SW480 (cell line): Measurements from ENCODE around the gene FGGY.
"Not testable (repeated sequence)": the region's sequence is repeated elsewhere in the genome, so short reads cannot be mapped to it uniquely, and the experiment has no call there.

ENCODE experiments used
- DNase-seq: peaks from one replicate; pipeline ENCODE4 v3.0.0-alpha.2; 2016; ENCODE audit warnings: low spot score

FGGY gene

GRCh38 chr1:59640851-59641250 is 344.0 kb downstream of the FGGY start:
- DNase-seq = no peak

- no peak for DNase-seq
Measured at GRCh38 chr1:59641836-59642235, 344.9 kb downstream of the FGGY start.

GRCh38 chr1:59643526-59643925 is 346.6 kb downstream of the FGGY start:
- DNase-seq = no peak

GRCh38 chr1:59645893-59646292 is 349.0 kb downstream of the FGGY start:
- DNase-seq = no peak

- DNase-seq = not testable (repeated sequence)
Measured at GRCh38 chr1:59653142-59653958, 356.5 kb downstream of the FGGY start.

GRCh38 chr1:59653968-59654367 is 357.1 kb downstream of the FGGY start:
- DNase-seq = no peak

- DNase-seq = no peak
Measured at GRCh38 chr1:59657873-59658465, 361.1 kb downstream of the FGGY start.

GRCh38 chr1:59664166-59664565 is 367.3 kb downstream of the FGGY start:
- DNase-seq = no peak

GRCh38 chr1:59666106-59666505 is 369.2 kb downstream of the FGGY start:
- DNase-seq = no peak

GRCh38 chr1:59667020-59667419 is 370.1 kb downstream of the FGGY start:
- DNase-seq = no peak

GRCh38 chr1:59669752-59670312 is 372.9 kb downstream of the FGGY start:
- DNase-seq = peak; percentile 33

GRCh38 chr1:59670662-59671061 is 373.8 kb downstream of the FGGY start:
- no peak for DNase-seq

GRCh38 chr1:59671066-59671952 is 374.4 kb downstream of the FGGY start:
- no peak for DNase-seq

GRCh38 chr1:59671953-59672305 is 375.0 kb downstream of the FGGY start:
- no peak for DNase-seq

- DNase-seq = peak; percentile 56
Measured at GRCh38 chr1:59672851-59673572, 376.1 kb downstream of the FGGY start.

- DNase-seq = peak; percentile 82
Measured at GRCh38 chr1:59673573-59674450, 376.9 kb downstream of the FGGY start.

- DNase-seq = no peak
Measured at GRCh38 chr1:59674595-59674994, 377.7 kb downstream of the FGGY start.

GRCh38 chr1:59675936-59676335 is 379.0 kb downstream of the FGGY start:
- no peak for DNase-seq

- DNase-seq = no peak
Measured at GRCh38 chr1:59678040-59678439, 381.1 kb downstream of the FGGY start.

- peak; percentile 44 for DNase-seq
Measured at GRCh38 chr1:59678493-59679228, 381.8 kb downstream of the FGGY start.
